WTC11 (cell line): ENCODE data around the gene NGLY1. TPM values are rescaled to one million over a fixed set of nuclear protein-coding genes. Genes with fewer than 3 reads are reported as not detected.

ENCODE experiments used
- ATAC-seq: fragments of 200-7000 bp; cut with Tn5 transposase; 2 replicates; pipeline ENCODE4 v1.10.0; 2021; ENCODE audit warnings: mild to moderate bottlenecking, moderate library complexity
- CTCF ChIA-PET: fragments of 300-600 bp; sonication (Branson Sonifier 250); formaldehyde crosslinking; loops from one replicate; lab custom pipeline; 2021; ENCODE audit warnings: antibody characterized with exemption; lab: Charles Lee
- POLR2A ChIA-PET: fragments of 350-600 bp; sonication (Branson Sonifier 250); formaldehyde crosslinking; loops from one replicate; lab custom pipeline; 2021; ENCODE audit warnings: antibody characterized with exemption; lab: Charles Lee
- DNase-seq: peaks from one replicate; pipeline ENCODE4 v3.0.0; 2021; ENCODE audit warnings: low spot score
- H3K27ac Mint-ChIP-seq: 2 replicates; pipeline ENCODE4 v1.8.0; 2021; ENCODE audit warnings: mixed read lengths
- H3K27me3 Mint-ChIP-seq: 2 replicates; pipeline ENCODE4 v1.8.0; 2021; ENCODE audit warnings: low read depth, mild to moderate bottlenecking, moderate library complexity, mixed read lengths
- H3K36me3 Mint-ChIP-seq: 2 replicates; pipeline ENCODE4 v1.8.0; 2021; ENCODE audit warnings: mixed read lengths
- H3K4me1 Mint-ChIP-seq: 2 replicates; pipeline ENCODE4 v1.8.0; 2022; ENCODE audit warnings: mixed read lengths
- H3K4me3 Mint-ChIP-seq: 2 replicates; pipeline ENCODE4 v1.8.0; 2021; ENCODE audit warnings: mild to moderate bottlenecking, moderate library complexity, mixed read lengths
- H3K9me3 Mint-ChIP-seq: 2 replicates; pipeline ENCODE4 v1.8.0; 2021; ENCODE audit warnings: mixed read lengths
- AR ChIP-seq: fragments of 250-450 bp; sonication (Bioruptor Pico); IDR thresholded peaks from 2 replicates; pipeline ENCODE4 v1.9.0; 2021; ENCODE audit warnings: mild to moderate bottlenecking
- ARID4B ChIP-seq: sonication (generic); formaldehyde crosslinking; IDR thresholded peaks from 2 replicates; pipeline ENCODE4 v1.8.0; 2023; ENCODE audit warnings: missing genetic modification reagents, mild to moderate bottlenecking, borderline replicate concordance
- ATF6 ChIP-seq: sonication (generic); formaldehyde crosslinking; IDR thresholded peaks from 2 replicates; pipeline ENCODE4 v1.8.1; 2023; ENCODE audit warnings: mild to moderate bottlenecking, missing genetic modification reagents
- CDX4 ChIP-seq: fragments of 250-450 bp; sonication (Bioruptor Pico); IDR thresholded peaks from 2 replicates; pipeline ENCODE4 v1.9.0; 2021; ENCODE audit warnings: moderate library complexity, mild to moderate bottlenecking, inconsistent platforms, borderline replicate concordance
- EMX1 ChIP-seq: fragments of 250-450 bp; sonication (Bioruptor Pico); IDR thresholded peaks from 2 replicates; pipeline ENCODE4 v1.8.0; 2021; ENCODE audit warnings: mild to moderate bottlenecking
- ESRRA ChIP-seq: sonication (generic); formaldehyde crosslinking; IDR thresholded peaks from 2 replicates; pipeline ENCODE4 v1.8.1; 2022; ENCODE audit warnings: mild to moderate bottlenecking, missing genetic modification reagents, borderline replicate concordance
- FOXJ3 ChIP-seq: sonication (generic); formaldehyde crosslinking; IDR thresholded peaks from 2 replicates; pipeline ENCODE4 v1.9.0; 2021; ENCODE audit warnings: missing genetic modification reagents, mild to moderate bottlenecking, borderline replicate concordance
- GABPB1 ChIP-seq: sonication (generic); formaldehyde crosslinking; IDR thresholded peaks from 2 replicates; pipeline ENCODE4 v1.8.1; 2023; ENCODE audit warnings: mild to moderate bottlenecking, missing genetic modification reagents
- GTF2I ChIP-seq: fragments of 250-450 bp; sonication (Bioruptor Pico); conservative IDR thresholded peaks from 2 replicates; pipeline ENCODE4 v1.4.0; 2021; ENCODE audit warnings: mild to moderate bottlenecking
- MYBL2 ChIP-seq: sonication (generic); formaldehyde crosslinking; IDR thresholded peaks from 2 replicates; pipeline ENCODE4 v1.8.1; 2023; ENCODE audit warnings: mild to moderate bottlenecking, moderate library complexity, missing genetic modification reagents
- NFATC4 ChIP-seq: fragments of 250-450 bp; sonication (Bioruptor Pico); IDR thresholded peaks from 2 replicates; pipeline ENCODE4 v1.9.0; 2021; ENCODE audit warnings: mild to moderate bottlenecking
- NFE2L1 ChIP-seq: sonication (generic); formaldehyde crosslinking; IDR thresholded peaks from 2 replicates; pipeline ENCODE4 v1.8.1; 2023; ENCODE audit warnings: missing genetic modification reagents
- SMAD3 ChIP-seq: sonication (generic); formaldehyde crosslinking; IDR thresholded peaks from 2 replicates; pipeline ENCODE4 v1.8.0; 2022; ENCODE audit warnings: missing genetic modification reagents, mild to moderate bottlenecking, borderline replicate concordance
- SOX15 ChIP-seq: fragments of 250-450 bp; sonication (Bioruptor Pico); IDR thresholded peaks from 2 replicates; pipeline ENCODE4 v1.9.0; 2021; ENCODE audit warnings: mild to moderate bottlenecking
- USF1 ChIP-seq: sonication (generic); formaldehyde crosslinking; IDR thresholded peaks from 2 replicates; pipeline ENCODE4 v1.8.0; 2022; ENCODE audit warnings: mild to moderate bottlenecking, missing genetic modification reagents
- ZNF121 ChIP-seq: sonication (generic); formaldehyde crosslinking; IDR thresholded peaks from 2 replicates; pipeline ENCODE4 v1.8.0; 2023; ENCODE audit warnings: missing genetic modification reagents
- ZNF317 ChIP-seq: sonication (generic); formaldehyde crosslinking; IDR thresholded peaks from 2 replicates; pipeline ENCODE4 v1.8.1; 2023; ENCODE audit warnings: low read depth, mild to moderate bottlenecking, moderate library complexity, missing genetic modification reagents, borderline replicate concordance
- ZNF423 ChIP-seq: fragments of 250-450 bp; sonication (Bioruptor Pico); IDR thresholded peaks from 2 replicates; pipeline ENCODE4 v2.1.2; 2022; ENCODE audit warnings: mild to moderate bottlenecking, moderate library complexity
- ZNF425 ChIP-seq: fragments of 250-450 bp; sonication (Bioruptor Pico); conservative IDR thresholded peaks from 2 replicates; pipeline ENCODE4 v1.9.0; 2021; ENCODE audit warnings: mild to moderate bottlenecking
- ZNF512 ChIP-seq: sonication (generic); formaldehyde crosslinking; IDR thresholded peaks from 2 replicates; pipeline ENCODE4 v1.8.1; 2022; ENCODE audit warnings: missing genetic modification reagents, borderline replicate concordance
- total RNA-seq: library from RNA; stranded (reverse); gene quantifications from 3 replicates; pipeline ENCODE4 v1.2.3, GENCODE V29; 2021

The NGLY1 gene
- total RNA-seq, 1 experiment from 2014 or later: 20.6 TPM

GRCh38 chr3:25728101-25728500 lies 55.1 kb downstream of the NGLY1 start (continued):
- TF ChIP-seq GTF2I (no peak), ZNF512 (no peak)

GRCh38 chr3:25727316-25727715 lies 55.9 kb downstream of the NGLY1 start:
- 0 out of 2 replicates have a peak, but pooled peaks cover 3% of the 10 kb centered on the region for H3K36me3 Mint-ChIP-seq
- TF ChIP-seq ZNF317 (no peak), SMAD3 (CRISPR knock-in tag) (no peak), ESRRA (CRISPR knock-in tag) (no peak), EMX1 (no peak), ARID4B (no peak), GABPB1 (CRISPR knock-in tag) (no peak), NFATC4 (no peak), ZNF423 (no peak), USF1 (CRISPR knock-in tag) (no peak), CDX4 (CRISPR knock-in tag) (no peak), NFE2L1 (CRISPR knock-in tag) (no peak)
- ATAC-seq (no peak), DNase-seq (no peak)
- no peaks in the 10 kb centered on the region for H3K9me3 Mint-ChIP-seq
- no peaks in the 10 kb centered on the region for H3K4me1 Mint-ChIP-seq
- no peaks in the 10 kb centered on the region for H3K27me3 Mint-ChIP-seq
- H3K27ac Mint-ChIP-seq: no peak overlapping the region
- CTCF ChIA-PET: no interaction called here
- POLR2A ChIA-PET: no interaction called here
- H3K4me3 Mint-ChIP-seq: no peak overlapping the region

GRCh38 chr3:25725810-25726209 lies 57.4 kb downstream of the NGLY1 start:
- DNase-seq (no peak), ATAC-seq (no peak)
- Mint-ChIP-seq H3K4me1 (no peaks in the 10 kb centered on the region), H3K27ac (no peak overlapping the region), H3K4me3 (no peak overlapping the region), H3K9me3 (no peaks in the 10 kb centered on the region), H3K27me3 (no peaks in the 10 kb centered on the region), H3K36me3 (no peaks in the 10 kb centered on the region)
- ChIA-PET CTCF (no interaction called here), POLR2A (no interaction called here)
- TF ChIP-seq MYBL2 (no peak), ATF6 (CRISPR knock-in tag) (no peak), FOXJ3 (CRISPR knock-in tag) (no peak), SOX15 (CRISPR knock-in tag) (no peak), ZNF425 (CRISPR knock-in tag) (no peak), ZNF121 (CRISPR knock-in tag) (no peak), AR (CRISPR knock-in tag) (no peak), USF1 (CRISPR knock-in tag) (no peak)
